Activated gamma-delta T cell (primary cell): Measurements from ENCODE around the gene ZSCAN26.

Experiments
- DNase-seq: peaks from one replicate; lab custom pipeline; 2025; lab: John Stamatoyannopoulos, UW
- total RNA-seq, 2 donors: gene quantifications; one replicate each; lab custom pipeline; 2026; lab: John Stamatoyannopoulos, UW

The ZSCAN26 gene
- 28.0 to 30.0 reads per million in 2 donors for total RNA-seq

DNA sequence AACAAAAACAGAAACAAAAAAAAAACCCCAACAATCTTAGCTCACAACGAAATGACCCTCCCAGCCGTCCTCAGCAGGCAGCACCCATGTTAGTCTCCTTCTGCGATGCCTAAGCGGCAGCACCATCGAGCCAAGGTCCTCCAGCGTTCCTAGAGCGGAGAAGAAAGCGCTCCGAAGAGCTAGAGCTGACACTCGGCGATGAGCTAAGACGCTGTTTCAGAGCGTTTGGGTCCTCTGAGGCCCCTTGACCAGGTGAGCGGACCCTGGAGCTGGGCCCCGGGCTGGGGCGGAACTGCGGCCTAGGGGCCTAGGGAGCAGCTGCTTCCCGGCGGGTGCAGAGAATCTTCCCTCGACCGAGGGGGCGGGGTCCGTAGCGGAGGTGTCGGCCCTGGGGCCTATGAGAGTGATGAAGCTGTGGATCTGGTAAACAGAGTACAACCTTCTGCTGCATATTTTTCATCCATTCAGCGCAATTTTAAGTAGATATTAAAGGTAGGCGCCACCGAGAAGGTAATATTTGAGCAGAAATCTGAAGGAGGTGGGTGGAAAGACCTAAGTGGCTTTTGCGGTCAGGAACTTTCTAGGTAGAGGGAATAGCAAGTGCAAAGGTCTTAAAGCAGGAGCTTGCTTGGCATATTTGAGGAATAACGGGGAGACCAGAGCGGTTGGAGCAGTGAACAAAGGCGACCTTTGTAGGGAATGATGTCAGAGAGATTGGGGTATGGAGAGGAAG lies at the start of gene ZSCAN26:
Gene ZSCAN26, plus strand, starts transcription at position 182 of the 733 bp plus-strand sequence. CDS start 4,777 bp downstream, outside the sequence.
- DNase-seq, result peak; percentile 34

DNA sequence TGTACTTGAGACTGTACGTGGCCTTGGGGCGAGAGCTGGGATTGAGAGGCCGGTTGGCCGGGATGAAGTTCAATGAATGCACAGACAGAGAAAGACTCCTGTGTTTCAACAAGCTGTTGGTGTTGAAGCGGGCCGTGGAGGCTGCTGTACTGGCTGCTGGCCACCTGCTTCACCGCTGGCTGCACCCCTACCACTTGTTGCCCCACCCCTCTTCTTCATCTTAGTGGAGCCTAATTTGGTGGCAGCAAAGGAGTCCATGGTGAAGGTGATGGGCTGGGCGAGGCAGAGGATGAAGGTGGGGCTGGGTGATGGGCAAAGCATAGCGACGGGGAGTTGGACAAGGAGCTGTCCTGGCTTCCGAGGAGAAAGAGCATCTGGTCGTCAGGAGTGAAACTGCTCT lies 49.1 kb upstream of the ZSCAN26 start:
- DNase-seq, result no peak

DNA sequence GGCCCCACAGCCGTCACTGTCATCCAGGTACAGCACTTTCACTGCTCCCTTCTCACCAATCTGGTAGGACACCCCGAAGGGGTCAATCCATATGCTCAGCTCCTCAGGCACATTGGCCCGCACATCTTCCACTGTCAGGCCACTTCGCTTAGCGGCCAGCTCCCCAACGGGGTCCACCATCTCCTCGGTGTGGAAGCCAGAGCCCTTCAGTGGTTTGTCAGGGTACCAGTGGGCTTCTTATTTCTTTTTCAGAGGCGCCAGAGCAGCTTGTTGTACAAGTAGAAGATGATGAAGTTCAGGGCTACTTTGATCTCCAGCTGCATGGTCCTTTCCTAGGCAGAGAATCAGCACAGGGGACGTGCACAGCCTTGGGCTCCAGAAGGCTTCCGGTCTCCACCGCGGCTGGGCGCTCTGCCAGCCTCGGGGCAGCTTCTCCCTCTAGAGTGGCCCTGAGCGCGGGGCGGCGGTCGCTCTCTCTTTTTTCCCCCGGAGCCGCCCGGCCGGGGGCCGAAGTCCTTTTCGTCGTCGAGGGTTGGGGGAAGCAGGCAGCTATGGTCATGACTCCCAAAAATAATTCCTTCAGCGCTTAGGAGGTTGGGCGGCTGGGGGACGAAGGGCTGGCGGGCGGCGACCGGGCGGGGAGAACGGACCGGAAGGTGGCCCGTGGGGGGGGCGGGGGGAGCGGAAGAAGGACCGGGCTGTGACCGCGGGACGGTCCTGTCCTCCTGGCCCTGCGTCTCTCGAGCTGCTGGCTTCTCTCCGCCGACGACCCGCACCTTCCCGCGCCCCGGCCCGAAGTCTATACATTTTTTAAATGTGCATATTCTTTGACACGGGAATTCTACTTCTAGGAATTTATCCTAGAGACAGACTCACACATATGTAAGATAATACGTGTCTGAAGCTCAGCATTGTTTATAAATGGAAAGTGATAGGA lies 48.4 kb upstream of the ZSCAN26 start:
- DNase-seq, result no peak

DNA sequence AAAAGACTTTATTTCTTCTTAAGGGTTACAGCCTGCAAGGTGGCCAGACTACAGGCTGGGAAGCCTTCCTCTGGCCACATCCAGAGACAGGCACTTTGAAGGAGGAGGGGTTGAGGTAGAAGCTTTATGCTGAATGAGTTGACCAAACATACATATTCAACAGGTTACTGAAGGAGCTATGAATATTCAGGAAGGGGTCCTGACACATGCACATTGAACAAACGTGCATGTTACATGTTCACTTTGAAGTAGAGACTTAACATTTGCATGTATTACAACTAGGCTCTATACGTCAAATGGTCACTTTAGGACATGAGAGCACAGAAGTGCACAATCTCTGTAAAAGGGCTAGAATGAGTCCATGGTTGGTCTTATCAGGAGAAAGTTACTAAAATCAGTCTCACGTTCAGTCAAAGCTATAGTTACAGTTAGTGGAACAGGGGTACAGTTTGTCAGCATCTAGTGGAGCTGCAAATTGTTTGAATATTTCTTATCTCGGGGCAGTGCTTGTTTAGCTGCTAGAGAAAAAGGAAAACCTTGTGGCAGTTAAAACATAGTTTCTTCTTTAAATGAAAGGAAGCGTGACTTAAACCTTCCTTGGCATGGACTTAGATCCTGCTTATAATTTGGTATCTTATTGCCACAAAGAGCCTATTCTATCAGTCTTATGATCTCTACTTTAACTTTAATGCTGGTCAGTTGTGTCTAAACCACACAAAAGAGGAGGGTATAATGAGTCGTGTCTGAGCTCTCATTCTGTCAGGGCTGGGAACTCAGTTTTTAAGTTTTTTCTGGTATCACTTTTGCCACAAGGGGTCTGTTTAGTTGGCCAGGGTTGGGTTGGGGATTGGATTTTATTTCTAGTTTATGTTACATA lies 46.4 kb upstream of the ZSCAN26 start:
- no peak for DNase-seq

DNA sequence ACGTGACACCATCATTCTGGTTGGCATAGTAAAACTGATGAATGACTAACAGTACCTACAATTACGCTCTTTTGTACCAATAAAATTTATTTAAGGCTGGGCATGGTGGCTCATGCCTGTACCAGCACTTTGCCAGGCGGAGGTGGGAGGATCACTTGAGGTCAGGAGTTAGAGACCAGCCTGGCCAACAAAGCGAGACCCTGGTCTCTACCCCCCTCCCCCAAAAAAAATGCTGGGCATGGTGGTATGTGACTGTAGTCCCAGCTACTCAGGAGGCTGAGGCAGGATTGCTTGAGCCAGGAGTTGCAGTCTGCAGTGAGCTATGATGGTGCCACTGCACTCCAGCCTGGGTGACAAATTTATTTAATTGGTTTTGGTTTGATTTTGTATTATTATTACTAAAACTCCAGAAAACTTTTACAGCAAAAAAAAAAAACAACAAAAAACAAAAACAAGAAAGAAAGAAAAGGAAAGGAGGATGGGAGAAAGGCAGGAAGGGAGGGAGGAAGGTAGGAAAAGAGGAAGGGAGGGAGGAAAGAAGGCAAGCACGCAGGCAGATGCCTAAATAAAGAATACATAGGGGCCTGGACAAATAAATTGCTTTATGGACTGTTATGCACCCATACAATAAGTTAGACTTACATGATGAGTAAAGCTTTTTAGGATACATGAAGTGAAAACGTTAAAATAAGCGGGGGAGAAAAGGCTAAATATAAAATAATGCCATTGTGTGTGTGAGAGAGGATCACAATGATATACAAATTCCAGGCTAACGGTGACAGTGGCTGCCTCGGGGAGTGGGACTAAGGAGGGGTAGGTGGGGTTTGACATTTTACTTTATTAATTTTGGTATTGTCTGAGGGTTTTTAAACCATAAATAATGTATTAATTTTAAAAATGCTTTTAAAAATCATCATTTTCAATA lies 42.5 kb upstream of the ZSCAN26 start:
- no peak for DNase-seq

DNA sequence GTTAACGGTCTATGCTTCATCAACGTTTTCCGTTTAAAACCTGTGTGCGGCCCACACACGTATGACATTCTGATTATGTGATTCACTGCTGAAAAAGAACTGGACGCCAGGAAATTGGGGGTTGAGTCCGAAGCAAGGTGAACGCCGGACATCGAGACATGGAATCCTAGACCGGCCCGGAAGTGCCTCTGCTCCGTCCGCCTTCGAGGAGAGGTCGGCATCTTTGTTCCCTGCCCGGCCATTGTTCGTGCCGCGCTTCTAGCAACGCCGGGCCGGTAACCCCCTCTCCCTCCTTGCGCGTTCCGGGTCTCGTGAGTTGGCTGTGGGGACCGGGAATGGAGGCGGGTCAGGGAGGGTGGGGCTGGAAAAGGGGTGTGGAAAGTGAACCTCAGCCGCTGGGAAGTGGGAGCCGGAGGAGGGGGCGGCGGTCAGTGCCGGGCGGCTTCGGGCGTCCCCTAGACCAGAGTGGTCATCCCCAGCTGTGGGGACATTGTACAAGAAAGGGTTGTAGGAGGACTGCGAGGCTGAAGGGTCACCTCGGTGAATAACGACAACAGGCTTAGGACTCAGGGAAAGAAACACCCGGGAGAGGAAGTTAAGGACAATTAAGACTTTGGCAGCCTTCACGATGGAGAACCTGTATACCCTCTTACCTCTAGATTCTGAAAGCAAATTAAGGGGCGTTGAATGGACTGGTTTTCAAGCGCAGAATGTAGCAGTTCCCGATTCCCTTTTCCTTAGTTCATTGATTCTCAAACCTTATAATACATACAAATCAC lies 41.7 kb upstream of the ZSCAN26 start, which contains the start of gene ZSCAN9:
Gene ZSCAN9, plus strand, starts transcription at position 220 of the 779 bp plus-strand sequence. CDS start 1,810 bp downstream, outside the sequence.
- DNase-seq, result no peak

DNA sequence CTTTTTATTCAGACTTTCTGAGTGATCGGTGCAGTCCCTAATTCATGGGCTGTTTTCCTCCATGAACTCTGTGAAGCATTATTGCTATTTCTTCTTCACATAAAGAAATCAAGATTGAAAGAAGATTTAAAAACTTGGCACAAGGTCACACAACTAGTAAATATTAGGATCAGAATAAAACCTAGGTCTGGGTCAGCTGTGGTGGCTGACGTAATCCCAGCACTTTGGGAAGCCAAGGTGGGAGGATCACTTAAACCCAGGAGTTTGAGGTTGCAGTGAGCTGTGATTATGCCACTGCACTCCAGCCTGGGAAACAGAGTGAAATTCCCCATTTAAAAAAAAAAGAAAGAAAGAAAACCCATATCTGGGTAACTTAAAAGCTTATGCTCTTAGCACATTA lies 40.5 kb upstream of the ZSCAN26 start:
- DNase-seq, result no peak

DNA sequence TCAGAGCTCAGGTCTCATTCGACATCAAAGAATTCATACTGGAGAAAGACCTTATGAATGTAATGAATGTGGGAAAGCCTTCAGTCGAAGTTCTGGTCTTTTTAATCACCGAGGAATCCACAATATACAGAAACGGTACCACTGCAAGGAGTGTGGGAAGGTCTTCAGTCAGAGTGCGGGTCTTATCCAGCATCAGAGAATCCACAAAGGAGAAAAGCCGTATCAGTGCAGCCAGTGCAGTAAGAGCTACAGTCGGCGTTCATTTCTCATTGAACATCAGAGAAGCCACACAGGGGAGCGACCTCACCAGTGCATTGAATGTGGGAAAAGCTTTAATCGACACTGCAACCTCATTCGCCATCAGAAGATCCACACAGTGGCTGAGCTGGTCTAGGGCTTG lies 34.2 kb upstream of the ZSCAN26 start:
- no peak for DNase-seq

DNA sequence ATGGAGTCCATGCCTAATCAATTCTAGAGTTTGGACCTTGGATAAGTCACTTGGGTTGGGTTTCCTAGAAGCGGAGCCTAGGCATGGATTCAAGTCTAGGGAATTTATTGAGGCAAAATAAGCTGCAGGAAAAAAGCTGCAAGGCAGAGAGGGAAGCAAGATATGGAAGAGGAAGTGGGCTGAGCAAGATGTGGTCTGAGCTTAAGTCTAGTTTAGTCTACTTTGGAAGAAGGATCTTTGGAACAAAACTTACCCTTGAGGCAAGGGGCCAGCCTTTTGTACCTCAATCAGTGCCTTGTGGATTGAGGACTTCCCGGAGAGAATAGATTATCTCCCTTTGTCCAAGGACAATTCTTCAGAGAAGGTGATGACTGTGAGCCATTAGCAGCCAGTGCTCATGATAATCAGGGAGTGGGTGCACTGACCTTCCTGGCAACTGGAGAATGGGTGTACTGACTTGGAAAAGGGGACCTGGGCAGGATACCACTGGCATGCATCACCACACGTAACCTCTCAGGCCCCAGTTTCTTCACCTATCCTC lies 31.0 kb upstream of the ZSCAN26 start:
- no peak for DNase-seq

DNA sequence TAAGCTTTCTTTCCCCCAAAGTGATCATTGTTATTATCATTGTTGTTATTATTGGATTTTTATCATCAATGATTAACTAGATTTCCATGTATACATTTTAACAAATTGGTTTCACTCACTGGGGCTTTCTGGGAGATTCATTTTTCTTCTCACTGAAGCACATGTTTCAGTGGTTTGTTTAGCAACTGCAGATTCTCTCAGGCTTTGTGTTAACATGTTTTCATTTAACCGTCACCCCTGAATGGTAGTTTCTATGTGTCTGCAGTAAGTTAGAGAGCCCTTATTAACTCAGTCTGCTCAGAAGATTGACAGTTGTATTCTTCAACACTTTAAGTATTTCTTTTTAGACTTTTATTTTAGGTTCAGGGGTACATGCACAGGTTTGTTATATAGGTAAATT lies 27.3 kb upstream of the ZSCAN26 start:
- no peak for DNase-seq

DNA sequence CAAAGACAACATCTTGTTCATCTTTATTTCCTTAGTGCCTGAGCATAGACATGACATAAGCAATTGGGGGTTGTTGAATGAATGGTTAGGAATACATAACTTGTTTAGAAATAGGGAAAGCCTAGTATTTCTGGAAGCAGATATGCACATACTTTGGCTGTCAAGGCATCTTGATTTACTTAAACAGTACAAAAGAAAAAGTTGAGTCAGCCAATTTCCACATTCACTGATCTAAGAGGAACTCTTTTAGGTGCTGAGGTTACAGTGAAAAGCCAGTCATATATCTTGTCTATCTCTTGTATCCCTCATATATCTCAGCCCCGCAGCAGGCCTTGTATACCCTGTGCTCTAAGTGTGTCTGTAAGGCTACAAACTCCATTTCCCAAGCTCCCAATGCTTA lies 26.5 kb upstream of the ZSCAN26 start:
- DNase-seq, result no peak

DNA sequence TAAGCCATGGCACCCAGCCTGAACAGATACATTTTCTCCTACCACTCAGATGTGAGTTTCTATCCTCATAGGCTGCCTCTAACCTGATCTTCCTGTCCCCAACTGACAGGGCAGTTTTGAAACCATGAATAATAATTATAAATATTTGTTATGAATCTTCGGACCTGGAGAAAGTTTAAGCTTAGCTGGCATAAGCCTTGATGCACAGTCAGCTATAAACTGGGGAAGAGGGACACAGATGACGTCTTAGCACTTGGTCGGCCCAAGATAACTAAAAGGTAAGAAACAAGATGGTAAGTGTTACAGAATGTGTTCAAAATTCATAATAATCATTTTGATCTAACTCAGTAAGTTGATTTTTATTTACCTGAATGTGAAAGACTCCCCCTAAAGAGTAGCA lies 23.0 kb upstream of the ZSCAN26 start:
- DNase-seq, result no peak

DNA sequence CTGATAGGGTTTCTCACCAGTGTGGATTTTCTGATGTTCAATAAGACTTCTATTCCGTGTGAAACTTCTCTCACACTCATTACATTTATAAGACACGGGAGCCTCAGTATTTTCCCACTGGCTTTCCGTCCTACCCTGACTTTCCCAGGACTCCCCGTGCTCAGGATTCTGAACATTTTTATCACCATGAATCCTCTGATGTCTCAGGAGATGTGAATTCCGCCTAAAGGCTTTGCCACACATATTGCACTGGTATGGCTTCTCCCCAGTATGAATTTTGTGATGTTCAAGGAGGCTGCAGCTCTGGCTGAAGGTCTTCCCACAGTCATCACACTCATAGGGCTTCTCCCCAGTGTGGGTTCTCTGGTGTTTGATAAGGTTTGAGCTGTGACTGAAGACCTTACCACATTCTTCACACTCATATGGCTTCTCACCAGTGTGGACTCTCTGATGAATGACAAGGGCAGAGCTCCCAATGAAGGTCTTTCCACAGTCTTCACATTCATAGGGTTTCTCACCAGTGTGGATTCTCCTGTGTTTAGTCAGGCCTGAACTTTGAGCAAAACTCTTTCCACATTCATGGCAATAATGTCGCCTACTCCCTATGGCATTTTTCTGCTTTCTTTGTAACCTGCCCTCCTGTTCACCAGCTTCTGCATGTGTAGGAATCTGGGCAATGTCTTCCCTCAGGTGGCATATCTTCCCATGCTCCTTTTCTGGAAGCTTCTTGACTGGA lies 21.6 kb upstream of the ZSCAN26 start:
- DNase-seq, result no peak

DNA sequence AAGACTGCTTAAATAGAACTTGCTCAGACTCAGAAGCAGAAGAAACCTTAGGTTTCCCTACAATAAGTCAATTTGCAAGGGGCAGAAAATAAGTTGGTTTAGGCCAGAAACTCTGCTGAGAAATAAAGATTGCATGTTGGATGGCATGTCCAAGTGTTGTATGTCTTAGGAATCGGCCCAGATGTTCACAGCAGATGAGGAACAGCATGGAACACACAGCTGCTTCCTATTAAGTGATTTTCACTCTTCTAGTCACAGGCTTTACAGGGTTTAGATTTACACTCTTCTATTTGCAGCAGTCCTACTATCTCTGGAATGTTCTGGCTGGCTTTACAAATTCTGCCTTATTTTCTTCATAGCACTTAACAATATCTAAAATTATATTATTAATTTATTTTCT lies 18.0 kb upstream of the ZSCAN26 start:
- DNase-seq, result no peak

DNA sequence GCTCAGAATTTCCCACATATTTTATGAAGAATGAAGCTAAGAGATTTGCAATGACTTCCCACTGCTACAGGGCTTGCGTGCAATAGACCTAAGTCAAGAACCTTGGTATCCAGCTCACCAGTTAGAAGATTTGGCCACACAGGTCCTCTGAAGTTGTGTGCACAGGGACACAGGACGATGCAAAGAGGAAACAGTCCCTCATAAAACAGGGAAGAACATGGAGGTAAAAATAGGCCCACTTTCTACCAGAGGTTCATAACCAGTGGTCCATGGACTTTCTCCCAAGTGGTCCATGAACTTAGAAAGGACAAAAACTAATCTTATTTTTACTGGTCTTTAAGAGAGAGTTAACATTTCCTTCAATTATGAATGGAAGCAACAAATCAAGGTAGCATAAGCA lies 16.2 kb upstream of the ZSCAN26 start:
- no peak for DNase-seq

DNA sequence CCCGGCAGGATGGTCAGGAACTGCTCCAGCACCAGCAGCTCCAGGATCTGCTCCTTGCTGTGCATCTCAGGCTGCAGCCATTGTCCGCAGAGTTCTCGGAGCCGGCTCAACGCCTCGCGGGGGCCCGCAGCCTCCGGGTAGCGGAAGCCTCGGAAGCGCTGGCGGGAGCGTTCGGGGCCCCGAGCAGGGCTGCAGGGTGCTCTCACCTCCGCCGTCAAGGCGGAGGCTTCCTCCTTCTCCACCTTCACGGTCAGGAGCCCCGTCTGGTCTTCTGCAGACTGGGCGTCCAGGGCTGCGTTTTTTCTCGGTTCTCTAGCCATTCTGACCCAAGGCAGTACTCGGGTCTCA lies 15.3 kb upstream of the ZSCAN26 start:
- DNase-seq, result no peak

DNA sequence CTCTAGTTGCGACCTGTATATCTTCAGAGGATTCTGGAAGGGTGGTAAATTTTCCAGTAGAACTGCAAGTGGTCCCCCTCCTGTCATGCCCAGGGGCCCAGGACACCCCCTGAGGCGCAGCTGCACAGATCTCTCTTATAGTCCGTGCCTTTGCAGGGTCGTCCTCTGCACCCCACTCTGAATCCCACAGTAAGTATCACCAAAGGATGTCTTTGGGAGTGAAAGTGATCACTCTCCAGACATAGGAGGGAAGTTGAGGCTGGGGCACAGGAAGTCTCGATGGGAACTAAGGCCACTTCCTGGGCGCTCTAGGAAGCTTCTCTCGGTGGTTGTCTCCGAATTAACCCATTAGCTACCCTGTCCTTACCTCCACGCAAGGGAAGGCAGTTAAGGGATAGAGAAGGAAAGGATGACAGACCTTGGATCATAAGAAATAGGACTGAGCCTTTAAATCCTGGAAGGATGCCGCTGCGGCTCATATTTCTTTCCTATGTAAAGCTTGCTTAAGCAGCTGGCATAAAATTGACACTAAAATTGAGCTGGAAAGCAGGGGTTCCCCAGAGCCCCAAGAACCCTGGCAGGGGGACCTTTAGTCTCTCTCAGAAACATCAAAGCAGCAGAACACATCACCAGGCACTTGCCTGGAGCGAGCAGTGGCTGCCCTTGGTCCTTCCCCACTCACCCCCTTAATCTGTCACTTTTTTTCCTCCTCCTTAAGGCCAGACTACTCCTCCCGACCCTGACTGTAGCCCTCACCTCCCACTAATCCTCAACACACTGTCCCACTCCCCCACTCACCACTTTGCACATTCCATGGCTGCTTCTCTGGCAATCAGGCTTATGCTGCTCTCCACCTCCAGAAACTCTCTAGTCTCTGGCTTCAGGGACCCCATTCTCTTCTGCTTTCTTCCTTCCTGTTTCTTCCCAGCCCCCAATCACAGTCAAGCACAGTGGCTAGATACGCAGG lies 14.7 kb upstream of the ZSCAN26 start, which contains the start of gene ZKSCAN4:
Gene ZKSCAN4, minus strand, starts transcription at position 261 of the 967 bp plus-strand sequence. CDS start 289 bp downstream, outside the sequence.
- DNase-seq, result no peak

DNA sequence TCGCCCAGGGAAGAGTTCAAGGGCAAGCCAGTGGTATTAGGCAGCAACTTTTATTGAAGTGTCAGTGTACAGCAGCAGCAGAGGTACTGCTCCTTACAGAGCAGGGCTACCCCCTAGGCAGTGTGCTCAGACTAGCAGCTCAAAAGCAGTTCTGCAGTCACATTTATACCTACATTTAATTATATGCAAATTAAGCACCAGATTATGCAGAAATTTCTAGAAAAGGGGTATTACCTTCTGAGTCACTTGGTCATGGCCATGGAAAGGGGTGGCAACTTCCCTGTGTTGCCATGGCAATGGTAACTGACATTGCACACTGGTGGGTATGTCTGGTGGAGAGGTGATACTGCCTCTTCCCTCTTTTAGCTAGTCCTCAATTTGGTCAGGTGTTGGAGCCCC lies 12.8 kb upstream of the ZSCAN26 start:
- DNase-seq, result no peak
